ENCODE data around the gene LIX1.
"Not testable (repeated sequence)": the region's sequence is repeated elsewhere in the genome, so short reads cannot be mapped to it uniquely, and the experiment has no call there.

LIX1 gene

DNA sequence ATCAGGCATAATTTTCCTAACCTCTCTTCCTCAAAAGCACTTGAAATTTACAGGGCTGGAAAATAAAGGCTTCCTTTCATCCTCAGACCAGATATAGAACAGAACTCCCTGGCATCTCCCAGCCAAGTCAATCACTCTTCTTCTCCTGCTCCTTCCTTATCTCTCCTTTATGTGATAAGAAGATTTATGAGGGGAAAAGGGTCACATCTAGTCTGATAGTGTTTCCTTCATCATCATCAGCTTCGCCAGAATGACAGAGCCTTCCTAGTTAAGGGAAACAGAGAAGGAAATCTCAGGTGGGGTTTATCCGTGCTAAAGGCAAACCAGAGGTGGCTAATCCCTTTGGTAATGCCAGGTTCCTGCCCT lies 36.2 kb downstream of the LIX1 start:
- in situ Hi-C loops (cut with MboI; ENCODE audit: low sequenced_read_pairs) = no loop called here

DNA sequence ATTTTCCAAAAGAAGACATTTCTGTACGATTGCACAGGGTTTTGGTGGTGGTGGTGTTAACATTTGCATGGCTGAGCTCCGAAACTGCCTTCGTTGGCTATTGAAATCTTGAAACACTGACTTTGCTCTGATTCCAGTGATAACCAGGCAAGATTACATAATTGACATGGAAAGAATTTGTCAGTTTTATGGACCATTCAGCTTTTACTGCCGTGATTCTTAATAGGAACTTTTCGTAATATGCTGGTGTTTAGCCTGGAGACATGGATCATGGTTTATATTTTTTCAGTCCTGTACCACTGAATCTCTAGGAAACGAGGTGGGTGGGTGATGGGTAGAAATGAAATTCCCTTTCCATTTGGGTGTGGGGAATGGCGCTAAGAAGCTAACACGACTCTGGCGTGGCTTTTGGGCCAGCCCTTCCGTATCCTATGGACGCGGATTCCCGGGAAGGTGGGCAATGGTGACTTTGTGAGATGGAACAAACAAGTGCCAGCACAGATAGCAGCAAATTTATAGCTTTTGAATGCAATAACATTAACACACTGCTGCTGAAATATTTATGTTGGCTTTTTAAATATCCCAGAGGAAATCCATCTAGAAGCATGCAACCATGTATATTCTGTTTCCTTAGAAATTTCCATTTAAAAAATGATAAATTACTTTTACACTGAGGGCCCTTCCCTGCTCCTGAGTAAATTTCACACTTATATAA lies 36.8 kb downstream of the LIX1 start:
- in situ Hi-C loops (cut with MboI; ENCODE audit: low sequenced_read_pairs) = no loop called here

DNA sequence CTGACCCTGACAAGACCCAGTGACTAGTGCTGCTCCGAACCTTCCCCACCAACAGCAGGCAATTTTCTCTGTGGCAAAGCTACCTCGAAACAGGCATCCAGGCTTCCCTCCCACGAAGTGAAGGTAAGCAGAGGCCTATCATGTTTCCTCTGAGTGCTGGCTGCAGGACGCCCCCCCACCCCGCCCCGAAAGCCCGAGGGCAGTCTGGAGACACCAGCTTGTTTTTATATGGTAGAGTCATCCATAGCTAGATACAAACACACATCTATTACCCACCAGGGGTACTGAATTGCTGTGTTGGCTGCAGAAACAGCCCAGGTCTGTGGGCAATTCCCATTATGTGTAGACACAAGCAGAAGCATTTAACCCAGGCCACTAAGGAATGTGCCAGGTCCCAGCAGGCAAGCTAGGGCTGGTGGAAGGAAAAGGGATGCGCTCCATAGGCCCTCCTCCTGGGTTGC lies 40.4 kb downstream of the LIX1 start:
- in situ Hi-C loops (cut with MboI; ENCODE audit: low sequenced_read_pairs) = no loop called here

DNA sequence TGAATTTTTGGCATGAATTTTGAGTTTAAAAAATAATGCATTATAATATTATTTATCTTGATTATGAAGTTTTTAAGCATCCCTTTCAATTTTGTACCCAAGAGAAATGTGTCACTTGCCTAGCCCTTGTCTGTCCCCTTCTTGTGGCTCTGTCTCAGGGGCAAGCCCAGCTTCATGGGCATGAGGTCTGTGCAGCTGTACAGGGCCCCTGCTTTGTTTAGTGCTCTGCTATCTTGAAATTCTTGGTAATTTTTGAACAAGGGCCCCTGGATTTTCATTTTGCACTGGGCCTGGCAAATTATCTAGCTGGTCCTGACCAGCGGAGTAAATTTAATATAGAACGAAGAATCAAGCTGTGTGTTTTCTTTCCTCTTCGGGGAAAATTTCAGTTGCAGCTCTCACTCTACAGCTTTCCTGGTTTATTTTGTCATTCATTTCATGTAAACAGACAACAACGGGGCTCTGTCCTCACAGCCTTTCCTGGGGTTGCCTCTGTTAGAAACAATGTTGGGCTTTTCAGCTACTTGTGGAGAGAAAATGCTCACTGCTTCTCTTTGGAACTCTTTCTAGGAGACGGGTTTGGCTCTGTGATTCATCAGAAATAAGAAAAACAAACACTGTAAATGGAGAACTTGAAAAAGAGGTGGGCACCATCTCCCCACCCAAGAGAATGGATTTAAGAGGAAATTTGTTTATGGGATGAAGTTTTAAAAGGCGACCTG lies 41.1 kb downstream of the LIX1 start:
- in situ Hi-C loops (cut with MboI; ENCODE audit: low sequenced_read_pairs) = no loop called here

DNA sequence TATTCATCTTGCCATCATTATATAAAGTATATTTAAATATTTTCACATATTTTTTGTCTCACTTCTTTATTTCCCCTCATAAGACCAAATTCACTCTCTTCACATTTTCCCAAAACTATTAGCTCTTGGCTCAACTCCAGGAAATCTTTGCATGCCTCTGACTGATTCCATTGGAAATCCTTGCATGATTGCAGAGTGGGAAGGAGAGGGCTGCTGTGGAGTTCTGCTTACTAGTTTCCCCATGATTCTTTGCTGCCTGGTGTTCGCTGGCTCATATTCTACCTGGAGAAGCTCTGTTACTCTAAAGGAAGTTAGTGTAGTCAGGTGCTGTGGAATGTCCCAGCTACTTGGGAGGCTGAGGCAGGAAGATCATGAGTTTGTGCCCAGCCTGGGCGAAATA lies 41.9 kb downstream of the LIX1 start:
- in situ Hi-C loops (cut with MboI; ENCODE audit: low sequenced_read_pairs) = no loop called here

DNA sequence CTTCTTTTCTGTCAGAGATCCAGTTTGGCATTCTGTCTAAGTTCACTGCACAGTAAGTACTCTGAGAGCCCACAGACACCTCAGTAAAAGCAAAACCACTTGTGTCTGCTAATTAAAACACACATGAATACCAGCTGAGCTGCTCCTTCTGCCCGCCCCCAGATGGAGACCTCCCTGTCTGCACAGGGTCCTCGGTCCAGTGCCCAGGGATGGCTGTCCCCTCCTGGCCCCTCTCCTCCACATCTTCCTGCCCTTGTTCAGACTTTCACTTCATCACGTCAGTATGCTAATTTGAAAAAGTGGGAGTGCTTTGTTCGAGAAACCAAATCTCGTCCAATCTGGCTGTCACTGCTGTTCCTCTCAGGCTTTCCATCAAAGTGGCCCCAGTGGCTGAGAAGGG lies 43.5 kb downstream of the LIX1 start:
- in situ Hi-C loops (cut with MboI; ENCODE audit: low sequenced_read_pairs) = no loop called here

DNA sequence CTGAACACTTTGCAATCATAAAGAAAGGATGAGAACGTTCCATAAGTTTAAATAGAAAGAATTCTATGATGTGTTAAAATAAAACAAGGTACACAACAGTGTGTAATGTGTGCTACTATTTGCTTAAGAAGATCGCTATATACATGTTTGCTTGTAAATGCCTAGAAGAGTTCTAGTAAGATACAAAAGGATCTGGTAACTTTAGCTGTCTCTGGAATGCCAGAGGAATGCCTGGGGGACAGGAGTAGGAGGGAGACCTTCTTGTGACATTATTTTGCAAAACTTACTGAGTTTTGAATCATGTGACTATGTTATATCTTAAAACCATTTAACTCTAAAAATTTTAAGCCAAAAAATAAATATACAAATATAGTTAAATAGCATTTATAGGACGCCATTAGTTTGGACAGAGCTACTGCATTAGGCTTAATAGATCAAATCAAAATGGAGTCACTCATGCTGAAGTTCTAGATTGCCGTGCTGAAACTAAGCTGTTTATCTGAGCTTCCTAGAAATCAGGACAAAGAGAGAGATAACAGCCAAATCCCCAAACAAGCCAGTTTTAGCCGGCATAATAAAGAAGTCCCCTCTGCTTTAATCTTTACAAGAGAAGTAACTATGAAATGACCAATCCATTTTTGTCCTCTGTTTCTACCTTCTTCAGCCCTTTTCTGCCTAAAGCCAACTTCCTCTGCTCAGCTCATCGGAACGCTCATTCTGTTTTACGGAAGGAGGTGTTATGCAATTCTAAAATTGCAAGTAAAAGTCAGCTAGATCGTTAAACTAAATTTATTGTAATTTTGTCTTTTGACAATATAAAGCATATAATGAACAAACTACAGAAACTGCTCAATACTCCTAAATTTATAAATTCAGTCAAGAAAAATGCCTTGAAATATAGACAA lies 44.8 kb downstream of the LIX1 start:
- in situ Hi-C loops (cut with MboI; ENCODE audit: low sequenced_read_pairs) = no loop called here

DNA sequence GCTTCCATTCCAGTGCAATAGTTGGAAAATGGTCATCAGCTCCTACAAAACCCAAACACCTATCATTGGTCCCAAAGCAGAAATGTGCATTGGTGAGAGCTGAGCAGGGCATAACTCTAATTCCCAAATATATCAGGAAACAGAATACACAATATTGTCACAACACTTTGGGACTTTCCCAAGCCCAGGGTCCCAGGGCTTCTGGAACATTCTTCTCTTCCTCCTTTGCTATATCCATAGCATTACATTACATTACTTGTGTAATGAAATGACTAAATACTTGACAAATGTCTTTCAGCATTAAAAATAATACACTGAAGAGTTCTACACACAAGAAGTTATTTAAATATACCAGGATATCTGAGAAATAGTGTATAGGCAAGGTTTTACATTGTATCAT lies 45.6 kb downstream of the LIX1 start:
- in situ Hi-C loops (cut with MboI; ENCODE audit: low sequenced_read_pairs) = no loop called here

DNA sequence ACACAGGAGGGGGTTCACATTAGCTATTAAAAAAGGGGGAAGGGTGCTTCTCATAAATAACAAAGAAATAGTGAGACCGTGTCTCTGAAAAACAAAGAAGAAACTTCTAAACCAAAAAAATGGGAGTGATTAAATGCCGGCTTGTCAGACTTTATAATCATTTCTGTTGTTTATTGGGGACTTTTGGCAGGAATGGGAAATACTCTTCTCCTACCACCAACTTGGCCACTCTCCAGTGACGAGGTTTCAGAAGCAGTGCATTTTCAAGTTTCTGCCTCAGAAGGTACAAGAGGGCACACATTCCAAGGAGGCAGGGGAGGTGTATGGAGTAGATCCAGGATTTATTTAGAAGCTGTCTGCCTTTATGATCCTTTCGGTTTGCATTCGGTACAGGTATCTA lies 46.2 kb downstream of the LIX1 start:
- in situ Hi-C loops (cut with MboI; ENCODE audit: low sequenced_read_pairs) = no loop called here

DNA sequence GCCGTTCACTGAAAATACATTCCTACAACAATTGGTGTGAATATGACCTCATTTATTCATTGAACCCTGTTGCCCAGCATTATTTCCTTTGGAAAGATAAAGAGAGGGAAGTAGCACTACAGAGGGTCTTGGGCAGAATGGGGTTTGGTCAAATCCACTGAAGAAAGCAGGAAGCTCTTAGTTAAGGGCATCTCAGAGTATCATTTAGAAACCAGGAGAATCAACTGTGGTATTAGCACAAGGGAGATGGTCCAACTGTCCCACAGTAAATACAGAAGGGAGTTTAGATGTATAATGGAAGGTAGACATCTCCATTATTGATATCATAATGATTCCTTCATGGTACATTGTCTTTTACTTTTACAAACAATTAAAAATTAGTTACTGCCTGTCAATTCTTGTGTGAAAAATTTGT lies 47.1 kb downstream of the LIX1 start:
- in situ Hi-C loops (cut with MboI; ENCODE audit: low sequenced_read_pairs) = no loop called here

DNA sequence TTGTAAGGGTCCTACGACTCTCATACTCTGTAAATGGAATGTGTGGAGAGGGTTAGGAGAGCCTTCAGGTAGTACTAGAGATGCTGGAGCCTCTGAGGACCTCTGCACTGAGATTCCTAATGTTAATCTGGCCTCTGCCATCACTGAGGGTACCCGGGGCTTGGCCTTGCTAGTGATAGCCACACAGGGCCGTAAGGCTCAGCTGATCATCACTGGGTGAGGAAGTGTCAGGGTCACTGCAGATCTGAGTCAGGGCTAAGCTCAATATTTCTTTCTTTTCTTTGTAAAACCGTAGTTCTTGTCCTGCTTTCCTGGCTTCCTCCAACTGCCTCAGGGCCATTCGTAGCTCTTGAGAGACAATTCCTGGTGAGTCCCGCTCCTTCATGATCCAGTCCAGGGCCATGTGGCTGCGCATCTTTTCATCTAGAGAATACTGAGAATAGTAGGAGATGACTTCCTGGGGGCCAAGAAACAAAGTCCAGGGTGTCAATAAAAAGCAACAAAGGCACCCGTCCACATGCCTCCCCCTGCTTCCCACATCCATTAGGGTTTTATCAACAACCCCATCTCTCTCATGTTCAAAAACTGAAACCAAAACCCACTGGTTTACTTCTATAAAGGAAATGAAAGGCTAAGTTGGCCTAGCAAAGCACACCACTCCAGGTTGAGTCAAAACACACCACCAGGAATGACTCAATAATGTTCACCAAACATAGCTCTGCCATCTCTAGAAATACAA lies 47.7 kb downstream of the LIX1 start:
- in situ Hi-C loops (cut with MboI; ENCODE audit: low sequenced_read_pairs) = no loop called here

DNA sequence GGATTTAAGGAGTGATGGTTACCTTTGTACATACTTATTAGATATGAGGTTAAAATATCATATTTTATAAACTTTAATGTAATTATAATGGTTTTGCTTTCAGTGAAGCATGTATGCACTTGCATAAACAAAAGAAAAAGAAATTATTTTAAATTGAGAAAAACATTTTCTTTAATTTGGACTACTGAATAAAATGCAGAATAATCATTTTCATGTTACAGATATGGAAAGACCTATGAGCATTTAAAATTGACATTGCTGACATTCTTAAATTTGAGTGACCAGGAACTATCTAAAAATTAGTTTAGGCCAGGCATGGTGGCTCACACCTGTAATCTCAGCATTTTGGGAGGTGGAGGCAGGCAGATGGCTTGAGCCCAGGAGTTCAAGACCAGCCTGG lies 49.2 kb downstream of the LIX1 start:
- in situ Hi-C loops (cut with MboI; ENCODE audit: low sequenced_read_pairs) = no loop called here

DNA sequence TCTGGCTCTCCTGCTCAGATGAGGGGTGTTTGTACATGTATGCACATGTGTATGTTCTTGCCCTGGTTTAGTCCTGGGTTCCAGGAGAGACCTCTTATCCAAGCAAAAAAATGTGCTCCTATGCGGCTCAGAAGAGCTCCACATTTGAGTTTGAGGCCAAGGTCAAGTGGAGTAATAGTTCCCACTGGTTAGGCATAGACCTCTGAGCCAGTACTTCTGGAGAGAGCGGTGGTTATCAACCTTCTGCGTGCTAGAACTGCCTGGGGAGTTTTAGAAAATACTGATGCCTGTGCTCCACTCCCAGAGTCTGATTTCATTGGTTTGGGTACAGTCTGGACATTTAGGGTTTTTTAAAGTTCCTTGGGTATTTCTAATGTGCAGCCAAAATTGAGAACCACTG lies 51.5 kb downstream of the LIX1 start:
- in situ Hi-C loops (cut with MboI; ENCODE audit: low sequenced_read_pairs) = no loop called here

DNA sequence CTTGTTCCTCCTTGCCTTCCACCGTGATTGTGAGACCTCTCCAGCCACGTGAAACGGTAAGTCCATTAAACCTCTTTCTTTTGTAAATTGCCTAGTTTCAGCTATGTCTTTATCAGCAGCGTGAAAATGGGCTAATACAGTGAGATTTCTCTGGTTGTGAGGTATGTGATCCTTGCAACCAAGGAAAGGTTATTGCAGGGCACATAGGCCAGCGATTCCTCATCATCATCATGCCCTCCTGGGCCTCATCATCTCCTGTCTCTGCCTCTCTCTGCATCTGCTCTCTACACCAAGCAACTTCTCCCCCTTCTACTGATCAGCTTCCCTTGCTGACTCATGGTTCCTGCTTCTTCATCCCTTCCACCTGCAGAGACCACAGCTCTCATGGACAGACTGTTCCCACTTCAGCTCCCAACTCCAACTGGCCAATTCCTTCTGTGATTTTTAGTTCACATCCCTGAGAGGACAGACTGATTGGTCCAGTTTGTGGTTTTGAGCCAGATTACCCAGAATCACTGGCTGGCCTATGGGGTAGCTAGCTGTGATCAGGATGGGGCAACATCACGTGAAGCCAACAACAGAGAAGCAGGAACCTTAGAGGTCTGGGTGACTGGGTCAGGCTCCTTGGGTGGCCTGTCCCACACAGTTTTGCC lies 53.1 kb downstream of the LIX1 start:
- in situ Hi-C loops (cut with MboI; ENCODE audit: low sequenced_read_pairs) = no loop called here

DNA sequence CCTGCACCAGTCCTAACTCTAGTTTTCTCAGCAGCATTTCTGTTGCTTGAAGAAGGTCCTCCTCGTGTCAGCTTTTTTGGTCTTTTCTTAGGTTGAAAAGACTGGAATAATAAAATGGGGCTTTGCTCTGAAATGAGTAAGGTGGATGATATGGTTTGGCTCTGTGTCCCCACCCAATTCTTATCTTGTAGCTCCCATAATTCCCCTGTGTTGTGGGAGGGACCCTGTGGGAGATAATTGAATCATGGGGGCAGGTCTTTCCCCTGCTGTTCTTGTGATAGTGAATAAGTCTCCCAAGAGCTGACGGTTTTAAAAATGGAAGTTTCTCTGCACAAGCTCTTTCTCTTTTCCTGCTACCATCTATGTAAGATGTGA lies 53.6 kb downstream of the LIX1 start:
- in situ Hi-C loops (cut with MboI; ENCODE audit: low sequenced_read_pairs) = no loop called here

DNA sequence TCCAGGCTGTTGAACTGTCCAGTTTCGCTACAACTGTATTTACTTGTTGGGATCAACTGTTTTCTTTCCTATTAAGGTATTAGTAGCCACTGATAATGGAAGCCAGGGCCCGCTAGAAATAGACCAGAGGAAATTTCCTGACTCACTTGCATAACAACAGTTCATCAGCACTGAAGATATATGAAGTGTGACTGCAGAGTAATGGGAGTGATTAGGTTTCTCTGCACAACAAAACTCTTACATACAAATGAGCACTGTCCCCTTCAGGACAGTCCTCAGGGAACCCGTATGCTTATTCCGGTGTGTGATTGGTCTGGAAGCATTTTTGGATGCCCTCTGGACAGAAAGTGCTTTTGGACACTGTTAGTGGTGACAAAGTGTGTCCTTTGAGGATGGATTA lies 55.3 kb downstream of the LIX1 start:
- in situ Hi-C loops (cut with MboI; ENCODE audit: low sequenced_read_pairs) = no loop called here

DNA sequence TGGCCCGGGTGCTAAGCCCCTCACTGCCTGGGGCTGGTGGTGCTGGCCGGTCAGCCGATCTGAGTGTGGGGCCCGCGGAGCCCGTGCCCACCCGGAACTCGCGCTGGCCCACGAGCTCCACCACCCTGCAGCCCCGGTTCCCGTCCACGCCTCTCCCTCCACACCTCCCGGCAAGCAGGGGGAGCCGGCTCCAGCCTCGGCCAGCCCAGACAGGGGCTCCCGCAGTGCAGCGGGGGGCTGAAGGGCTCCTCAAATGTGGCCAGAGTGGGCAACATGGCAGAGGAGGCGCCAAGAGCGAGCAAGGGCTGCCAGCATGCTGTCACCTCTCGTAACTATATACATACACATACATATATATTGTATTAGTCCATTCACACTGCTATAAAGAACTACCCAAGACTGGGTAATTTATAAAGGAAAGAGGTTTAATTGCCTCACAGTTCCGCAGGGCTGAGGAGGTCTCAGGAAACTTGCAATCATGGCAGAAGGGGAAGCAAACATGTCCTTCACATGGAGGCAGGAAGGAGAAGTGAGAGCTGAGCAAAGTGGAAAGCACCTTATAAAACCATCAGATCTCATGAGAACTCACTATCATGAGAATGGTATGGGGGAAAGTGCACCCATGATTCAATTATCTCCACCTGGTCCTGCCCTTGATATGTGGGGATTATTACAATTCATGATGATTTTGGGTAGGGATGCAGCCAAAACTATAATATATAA lies 56.8 kb downstream of the LIX1 start:
- in situ Hi-C loops (cut with MboI; ENCODE audit: low sequenced_read_pairs) = no loop called here

DNA sequence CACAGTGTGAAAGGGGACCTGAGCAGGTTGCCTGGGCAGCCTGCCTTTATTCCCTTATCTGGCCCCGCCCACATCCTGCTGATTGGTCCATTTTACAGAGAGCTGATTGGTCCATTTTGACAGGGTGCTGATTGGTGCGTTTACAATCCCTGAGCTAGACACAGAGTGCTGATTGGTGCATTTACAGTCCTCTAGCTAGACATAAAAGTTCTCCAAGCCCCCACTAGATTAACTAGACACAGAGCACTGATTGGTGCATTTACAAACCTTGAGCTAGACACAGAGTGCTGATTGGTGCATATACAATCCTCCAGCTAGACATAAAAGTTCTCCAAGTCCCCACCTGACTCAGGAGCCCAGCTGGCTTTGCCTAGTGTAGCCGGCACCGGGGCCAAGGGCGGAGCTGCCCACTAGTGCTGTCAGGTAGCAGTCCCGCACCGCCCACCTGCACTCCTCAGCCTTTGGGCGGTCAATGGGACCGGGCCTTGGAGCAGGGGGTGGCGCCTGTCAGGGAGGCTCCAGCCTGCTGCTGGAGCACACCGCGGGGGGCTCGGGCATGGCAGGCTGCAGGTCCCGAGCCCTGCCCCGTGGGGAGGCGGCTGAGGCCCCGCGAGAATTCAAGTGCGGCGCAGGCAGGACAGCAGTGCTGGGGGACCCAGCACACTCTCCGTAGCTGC lies 57.5 kb downstream of the LIX1 start:
- in situ Hi-C loops (cut with MboI; ENCODE audit: low sequenced_read_pairs) = not testable (repeated sequence)

All from HL-60/S4 treated with retinoic acid at 250 ng/mL for 4 days and 3 days (cell line).